HG02885 (cell line): ENCODE measurements around the gene CIAO2B.

Source experiments
- ATAC-seq: cut with Tn5 transposase; IDR thresholded peaks from one replicate; pipeline ENCODE4 v1.9.1; 2021; ENCODE audit warnings: mild to moderate bottlenecking; ENCODE audit not compliant: unreplicated experiment, poor library complexity

CIAO2B gene

DNA sequence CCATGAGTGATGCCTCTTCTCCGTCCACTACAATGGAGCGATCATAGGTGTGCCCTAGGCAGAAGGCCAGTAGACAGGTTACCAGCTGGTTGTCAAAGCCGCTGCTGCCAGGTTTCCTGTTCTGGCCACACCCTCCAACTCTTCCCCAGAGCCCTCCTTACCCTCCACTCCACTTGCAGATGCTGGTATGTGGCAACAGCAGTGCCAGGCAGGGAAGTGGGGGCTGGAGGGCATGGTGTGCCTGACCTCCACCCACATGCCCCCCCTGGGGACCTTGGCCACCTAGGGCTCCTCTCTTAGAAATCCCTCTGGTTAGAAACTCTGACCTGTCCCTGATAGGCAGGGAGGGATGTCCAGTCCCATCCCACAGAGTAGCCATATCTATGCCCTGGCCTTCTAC is 10.3 kb downstream of the CIAO2B start:
- no peak for ATAC-seq

DNA sequence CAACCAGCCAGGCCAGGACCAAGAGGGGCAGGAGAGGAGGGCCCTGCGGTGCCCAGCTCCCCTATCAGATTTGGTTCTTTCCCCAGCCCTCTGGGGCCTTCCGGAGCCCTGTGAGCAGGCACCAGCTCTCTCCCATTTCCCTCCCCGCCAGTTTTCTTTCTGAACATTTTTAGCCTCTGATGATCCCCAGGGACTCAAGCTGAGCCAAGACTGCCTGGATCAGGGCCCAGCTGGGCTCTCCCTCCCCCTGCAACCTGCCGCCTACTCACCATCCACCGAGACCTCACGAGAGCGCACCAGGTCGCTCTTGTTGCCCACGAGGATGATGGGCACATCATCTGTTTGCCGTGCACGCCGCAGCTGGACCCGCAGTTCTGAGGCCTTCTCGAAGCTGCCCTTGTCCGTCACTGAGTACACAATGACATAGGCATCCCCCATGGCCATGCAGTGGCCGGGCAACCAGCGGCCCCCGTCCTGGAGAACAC is 10.9 kb downstream of the CIAO2B start:
- ATAC-seq, result no peak

DNA sequence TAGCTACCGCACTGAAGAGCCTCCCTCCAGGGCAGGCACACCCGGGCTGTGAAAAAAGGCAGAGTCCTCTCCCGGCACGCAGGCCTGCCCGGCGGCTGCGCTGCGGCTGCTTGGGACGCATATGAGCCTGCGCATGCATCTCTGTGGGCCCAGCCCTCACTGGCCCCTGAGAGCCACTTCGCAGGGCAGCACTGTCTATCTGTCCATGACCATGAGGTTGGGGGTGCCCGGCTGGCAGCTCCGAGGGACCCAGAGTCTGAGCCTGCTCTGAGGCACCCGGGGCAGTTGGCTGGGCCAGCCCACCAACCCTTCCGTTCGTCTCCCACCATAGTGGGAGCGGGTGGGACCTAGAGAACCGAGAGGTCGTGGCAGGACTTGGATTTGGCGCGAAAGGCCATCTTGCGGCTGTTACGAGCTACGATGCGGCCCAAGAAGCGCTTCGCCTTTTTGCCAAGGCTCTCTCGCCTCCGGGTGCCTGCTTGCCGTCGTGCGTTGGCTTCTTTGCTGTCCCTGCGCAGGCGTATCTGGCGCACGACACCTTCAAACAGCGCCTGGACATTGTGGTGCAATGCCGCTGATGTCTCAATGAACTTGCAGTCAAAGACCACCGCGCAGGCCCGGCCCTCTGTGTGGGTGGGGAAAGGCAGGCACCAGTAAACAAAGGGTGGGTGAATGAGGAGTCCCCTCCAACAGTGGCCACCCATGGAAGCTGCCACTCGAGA is 12.3 kb downstream of the CIAO2B start:
- ATAC-seq, result no peak

DNA sequence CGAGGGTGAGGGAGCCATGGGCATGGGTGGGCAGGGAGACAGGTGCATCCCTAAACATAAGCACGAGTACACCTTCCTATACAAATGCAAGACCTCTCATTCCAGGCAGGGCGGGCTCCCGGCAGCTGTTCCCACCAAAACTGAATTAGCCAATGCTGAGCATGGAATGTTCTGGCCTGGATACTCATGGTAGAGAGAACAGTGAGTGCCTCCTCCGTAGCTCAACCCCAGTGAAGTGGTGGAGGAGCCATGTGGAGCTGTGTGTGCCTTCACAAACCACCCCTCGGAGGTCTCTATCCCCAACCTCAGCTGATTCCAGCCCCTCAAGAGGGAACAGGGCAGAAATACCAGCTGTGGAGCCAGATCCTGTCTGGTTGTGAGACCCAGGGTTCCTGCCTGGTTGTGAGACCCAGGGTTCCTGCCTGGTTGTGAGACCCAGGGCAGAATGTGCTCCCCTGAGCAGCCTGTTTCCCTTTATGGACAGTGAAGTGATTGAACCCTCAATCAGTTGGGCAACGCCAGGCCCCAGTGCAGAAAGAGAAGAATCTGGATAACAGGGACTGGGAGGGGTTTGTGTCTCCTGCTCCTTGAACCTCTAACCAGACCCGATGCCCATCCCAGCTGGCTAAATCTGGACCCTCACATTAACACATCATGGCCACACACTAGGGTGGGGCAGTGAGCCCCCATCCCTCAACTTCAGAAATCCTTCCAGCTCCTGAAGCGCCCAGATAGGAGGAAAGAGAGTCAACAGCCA is 13.1 kb downstream of the CIAO2B start:
- ATAC-seq, result no peak

DNA sequence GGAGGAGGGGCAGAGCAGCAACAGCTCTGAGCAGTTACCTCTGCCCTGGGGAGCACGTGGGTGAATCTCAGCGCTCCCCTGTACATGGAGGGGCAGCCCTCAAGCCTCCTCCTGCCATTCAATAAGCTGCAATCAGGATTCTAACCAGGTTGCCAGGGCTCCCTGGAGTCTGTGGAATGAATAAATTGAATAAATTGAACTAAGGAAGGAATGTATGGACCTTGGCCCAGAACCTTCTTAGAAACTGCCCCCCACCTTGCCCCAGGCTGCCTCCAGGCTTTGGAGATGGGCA is 14.0 kb downstream of the CIAO2B start:
- no peak for ATAC-seq

DNA sequence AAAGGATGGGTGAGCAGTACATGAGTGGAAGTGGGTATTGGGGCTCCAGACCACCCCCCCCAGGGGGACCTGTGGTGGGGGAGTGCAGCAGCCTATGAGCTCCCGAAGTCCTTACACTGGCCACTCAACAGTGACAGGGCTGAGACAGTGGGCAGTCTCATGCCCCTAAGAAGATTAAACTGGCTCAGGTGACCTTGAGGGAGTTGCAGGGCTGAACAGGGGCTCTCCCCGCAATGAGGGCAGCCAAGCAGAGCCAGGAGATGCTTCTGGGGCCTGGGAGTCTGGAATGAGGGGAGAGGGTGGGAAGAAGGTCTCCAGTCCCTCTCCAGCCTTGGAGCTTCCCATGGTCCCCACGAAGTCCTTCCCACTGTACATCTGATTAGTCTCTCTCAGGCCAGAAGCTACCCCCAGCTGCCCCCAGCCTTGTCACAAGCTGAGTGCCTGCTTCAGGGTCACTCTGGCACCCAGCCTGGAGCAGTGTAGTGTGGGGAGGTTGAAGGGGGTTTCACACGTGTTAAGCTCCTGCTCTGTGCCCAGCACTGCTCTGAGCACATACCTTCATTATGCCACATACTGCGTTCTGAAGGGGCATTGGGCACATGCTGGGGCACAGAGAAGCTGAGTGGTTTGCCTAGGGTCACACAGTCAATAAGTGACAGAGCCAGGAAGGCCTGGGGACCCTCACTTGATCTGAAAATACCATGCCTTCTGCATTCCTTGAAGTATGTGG is 14.5 kb downstream of the CIAO2B start:
- ATAC-seq, result no peak

DNA sequence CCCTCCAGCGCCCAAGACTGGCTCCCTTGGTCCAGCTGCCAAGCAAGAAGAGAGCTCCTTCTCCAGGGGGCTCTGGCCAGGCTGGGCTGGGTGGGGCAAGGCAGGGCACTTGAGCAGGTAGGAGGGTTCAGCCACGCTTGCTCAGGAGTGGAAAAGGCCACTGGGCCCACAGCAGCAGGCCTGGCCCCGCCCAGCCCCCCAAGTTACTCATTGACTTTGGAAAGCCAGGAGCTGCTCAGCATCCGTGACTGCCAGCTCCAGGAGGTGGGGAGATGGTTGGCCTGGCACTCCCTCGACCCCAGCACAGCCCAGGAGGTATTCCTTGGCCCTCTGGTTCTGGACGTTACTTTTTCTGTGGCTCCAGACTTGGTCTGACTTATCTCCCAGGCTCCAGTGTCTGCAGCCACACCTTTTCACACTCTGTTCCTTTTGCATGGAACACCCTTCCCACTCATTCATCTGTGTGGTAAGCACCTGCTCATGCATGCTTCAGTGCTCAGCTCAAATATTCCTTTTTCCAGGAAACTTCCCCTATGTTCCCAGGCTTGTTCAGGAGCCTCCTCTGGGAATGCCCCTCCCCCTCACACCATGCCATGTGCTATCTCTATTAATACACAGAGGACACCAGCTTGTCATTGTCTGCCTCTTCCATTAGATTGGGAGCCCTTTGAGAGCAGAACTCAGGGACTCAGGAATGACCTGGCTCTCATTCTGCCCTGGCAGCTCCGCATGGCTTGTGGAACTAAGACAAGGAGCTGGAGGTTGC is 15.2 kb downstream of the CIAO2B start, which contains the start of gene CDH16:
TSS of gene CDH16 (minus strand) at position 83 of the 766 bp plus-strand sequence. CDS start 820 bp downstream, outside the sequence.
- ATAC-seq, result no peak

DNA sequence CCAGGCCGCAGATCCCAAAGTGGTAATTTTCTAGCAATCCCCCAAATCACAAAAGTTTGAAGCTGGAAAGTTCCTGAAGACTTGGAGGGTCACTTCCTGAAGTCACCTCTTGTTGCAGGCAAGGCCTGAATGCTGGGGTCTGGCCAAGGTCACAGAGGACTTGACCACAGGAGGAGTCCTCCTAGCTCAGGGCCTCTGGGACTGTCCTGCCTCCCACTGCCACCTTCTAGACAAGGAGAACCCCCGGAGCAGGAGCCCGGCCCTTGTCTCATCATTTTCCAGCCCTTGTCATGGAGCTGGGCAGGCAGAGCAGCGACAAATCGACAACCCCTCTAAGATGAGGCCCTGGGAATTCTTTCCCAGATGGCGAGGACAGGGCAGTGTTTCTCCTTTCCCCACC is 15.8 kb downstream of the CIAO2B start:
- no peak for ATAC-seq

DNA sequence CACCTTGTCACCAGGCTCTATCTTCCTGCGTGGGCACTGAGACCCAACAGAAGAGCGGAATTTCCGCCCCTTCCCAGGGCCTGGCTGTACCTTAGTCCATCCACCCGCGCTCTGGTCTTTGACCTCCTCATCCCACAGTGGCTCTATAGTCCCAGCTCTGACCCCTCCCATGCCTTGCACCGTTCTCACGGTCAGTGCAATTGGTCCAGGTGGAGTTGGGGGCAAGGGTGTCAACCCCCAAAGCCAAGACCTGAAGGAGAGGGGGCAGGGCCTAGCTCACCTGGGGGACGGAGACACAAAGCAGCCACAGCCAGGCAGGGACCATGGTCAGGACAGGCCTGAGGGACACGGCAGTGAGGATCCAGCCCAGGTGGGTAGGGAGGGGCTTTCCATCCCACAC is 16.5 kb downstream of the CIAO2B start:
- ATAC-seq, result no peak

DNA sequence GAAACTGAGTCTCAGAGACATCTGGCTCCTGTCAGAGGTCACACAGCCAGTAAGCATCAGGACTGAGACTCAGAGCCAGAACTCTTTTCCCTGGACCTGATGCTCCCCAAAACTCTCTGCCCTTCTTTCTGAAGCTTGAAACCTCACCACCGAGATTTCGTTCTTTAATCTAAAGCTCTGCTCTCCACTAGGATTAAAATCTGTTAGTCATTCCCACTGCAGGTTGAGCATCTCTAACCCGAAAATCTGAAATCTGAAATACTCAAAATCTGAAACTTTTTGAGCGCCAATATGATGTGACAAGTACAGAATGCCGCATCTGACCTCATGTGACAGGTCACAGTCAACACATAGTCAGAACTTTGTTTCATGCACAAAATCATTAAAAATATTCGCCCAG is 17.7 kb downstream of the CIAO2B start:
- ATAC-seq, result no peak

DNA sequence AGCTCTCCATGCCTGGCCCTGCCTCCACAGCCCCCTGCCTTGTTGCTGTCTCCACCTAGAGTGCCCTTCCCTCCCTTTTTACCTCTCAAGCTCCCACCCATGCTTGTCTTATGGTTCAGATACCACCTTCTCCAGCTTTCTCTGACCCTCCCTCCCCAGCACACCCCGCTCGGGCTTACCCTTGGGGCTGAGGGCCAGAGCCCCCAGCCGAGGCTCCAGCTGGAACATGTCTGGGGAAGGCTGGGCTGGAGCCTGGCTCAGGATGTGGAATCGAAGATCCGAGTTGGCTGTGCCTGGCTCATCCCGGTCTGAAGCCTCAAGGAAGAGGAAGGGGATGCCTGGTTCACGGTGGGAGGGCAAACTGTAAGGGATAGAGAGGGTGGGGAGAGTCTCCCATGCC is 19.2 kb downstream of the CIAO2B start:
- ATAC-seq, result no peak

DNA sequence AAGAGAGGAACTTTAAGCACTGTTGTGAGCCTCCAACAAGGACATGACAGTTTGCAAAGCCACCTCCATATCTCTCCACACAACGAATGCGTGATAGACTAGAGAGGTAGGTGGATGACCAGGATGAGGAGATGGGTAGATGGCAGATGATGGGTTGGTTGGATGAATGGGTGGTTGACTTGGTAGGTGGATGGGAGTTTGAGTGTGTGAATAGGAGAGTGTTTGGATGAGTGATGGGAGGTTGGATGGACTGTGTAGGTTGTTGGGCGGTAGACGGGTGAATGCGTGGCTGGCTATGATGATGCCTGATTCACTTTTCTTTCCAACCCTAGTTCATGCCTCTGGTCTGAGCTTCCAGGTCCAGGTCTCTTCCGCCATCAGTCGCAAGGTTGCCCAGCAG is 19.7 kb downstream of the CIAO2B start:
- ATAC-seq, result no peak

DNA sequence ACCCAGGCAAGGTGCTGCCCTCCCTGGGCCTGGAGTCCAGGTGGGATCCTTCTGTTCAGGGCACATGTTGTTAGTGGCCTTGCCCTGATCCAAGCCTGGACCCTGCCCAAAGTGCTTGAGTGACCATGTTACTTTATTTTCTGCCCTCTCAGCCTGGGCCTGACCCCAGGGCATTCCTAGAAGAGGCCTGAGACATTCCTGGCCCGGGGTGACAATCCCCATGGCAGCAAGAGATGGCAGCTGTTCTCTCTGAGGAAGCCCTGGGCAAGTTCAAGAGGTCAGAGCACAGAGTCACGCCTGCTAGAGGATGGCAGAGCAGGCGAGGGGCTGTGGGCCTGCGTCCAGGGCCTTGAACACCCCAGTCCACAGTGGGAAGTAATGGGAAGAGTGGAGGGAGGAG is 20.5 kb downstream of the CIAO2B start:
- no peak for ATAC-seq

DNA sequence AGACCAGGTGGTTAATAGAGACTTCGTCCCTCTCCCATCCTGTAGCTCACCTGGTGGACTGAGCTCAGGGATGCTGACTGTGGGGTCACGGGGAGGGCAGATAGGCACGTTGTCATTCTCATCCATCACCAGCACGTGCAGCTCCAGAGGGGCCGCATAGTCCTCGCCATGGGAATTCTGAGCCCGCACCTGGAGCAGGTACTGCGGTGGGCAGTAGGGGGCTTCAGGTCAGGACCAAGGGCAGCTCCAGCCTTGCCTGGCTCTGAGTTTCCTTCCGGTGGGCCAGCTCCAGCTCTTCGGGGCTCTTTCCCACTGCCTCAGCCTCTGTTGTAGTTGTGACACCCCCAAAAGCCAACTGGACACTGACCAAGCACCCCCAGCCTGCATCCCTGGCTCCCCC is 21.1 kb downstream of the CIAO2B start:
- no peak for ATAC-seq

DNA sequence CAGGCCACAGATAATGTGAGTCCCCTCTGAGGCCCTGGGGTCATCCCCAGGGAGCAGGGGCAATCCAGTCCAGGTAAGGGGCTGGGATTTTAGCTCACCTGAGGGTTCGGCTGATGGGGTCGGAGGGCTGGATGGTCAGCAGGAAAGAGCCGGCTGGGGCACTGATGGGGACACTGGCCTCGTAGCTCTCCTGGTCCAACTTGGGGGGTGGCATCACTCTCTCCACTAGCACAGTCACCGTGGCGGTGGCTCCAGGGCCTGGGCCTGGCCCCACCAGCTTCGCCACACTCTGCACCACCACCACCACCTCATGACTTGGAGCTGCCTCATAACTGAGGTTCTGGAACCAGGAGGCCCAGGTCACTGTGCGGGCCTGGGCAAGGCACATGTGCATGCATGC is 22.4 kb downstream of the CIAO2B start:
- no peak for ATAC-seq

DNA sequence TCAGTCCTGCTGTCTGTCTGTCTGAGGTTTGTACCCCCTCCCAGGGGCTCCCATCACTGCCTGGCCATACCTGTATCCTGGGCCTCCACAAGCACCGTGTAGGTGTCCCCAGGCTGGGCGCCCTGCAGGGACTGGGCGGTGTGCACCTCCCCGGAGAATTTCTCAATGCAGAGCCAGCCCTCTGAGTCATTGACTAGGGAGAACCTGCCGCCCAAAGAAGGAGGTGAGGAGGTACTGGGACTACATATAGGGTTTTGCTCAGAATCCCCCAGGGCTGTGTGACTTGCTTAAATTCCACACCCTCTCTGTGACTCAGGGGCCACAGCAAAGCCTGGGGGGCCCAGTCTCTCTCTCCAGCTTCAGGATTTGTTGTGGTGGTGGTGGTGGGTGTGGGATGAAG is 23.1 kb downstream of the CIAO2B start:
- ATAC-seq, result no peak

DNA sequence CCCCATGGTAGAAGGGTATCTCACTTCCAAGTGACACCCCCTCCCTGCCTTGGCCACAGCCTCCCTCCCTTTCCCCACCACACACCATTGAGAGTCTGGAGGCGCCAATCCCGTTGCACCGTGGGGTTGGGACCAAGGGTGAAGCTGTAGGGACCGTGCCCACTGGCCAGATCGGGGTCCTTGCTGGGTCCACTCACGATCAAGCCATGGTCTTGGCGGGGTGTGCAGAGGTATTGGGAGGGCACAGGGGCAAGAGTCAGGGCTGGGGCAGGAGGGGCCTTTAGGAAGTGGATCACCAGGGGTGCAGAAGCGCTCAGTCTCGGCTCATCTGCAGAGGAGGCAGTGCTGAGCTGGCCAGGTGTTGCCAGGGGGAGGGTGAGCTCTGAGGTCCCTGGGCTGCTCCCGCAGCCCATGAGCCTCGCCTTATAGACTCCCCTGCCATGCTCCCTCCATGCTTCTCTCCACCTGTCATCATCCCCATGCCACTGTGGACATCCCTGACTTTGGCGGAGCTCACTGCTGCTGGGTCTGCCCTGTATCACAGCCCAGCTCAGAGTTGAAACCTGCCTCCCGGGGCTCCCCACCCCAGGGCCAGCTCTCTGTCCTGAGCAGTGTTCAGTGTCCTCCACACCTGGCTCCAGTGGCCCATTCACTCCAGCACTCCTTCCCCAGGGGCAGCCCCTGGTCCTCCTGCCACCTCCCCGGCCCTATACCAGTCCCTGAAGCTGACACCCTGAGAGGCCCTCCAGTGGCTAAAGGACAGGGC is 23.8 kb downstream of the CIAO2B start:
- no peak for ATAC-seq

DNA sequence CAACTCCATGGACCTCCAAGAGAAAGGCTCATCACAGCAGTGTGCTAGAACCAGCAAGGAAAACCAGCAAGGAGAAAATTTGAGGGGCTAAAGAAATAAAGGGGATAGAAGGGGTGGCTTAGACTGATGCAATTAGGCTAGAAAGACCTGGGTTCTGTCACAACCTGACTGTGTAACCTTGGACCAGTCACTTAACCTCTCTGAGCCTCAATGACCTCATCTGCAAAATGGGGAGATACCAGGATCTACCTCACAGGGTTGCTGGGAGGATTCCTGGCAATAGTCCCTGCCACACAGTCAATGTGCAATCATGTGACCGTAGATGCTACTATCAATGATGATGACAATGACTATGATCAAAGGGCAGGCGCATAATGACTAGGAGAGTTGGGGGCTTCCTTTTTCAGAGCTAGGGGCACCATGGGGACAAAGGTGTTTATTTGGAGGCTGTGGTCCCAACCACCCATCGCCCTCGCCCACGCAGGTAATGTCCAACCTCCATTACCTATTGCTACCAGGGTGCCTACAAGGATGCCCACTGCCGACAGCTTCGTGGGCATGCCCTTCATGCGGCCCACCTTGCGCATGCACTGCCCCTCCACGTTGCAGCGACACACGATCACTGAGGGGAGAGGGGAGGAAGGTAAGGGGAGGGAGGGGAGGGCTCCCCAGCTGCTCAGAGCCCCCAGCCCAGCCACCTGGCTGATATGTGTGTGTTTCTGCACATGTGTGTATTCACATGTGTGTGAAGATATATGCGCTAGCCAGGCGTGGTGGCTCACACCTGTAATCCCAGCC is 25.2 kb downstream of the CIAO2B start:
- ATAC-seq, result no peak

DNA sequence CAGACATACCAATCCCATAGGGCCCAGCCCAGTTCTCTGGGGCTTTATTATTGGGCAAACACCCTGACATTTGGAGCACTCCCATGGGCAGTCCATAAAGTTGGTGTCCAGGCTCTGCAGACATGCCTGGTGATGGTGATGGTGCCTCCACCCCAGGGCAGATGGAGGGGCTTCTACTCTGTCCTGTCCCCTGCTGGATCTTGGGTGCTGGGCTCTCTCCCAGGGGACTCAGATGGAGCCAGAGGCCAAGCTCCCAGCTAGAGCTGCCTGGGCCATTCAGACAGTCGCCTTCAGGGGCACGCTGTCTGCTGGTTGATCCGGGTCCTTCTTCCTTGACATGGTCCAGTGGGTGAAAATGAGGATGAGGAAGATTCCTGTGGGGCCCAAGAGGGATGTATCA is 26.1 kb downstream of the CIAO2B start:
- no peak for ATAC-seq
